MG63 (cell line): Measurements from ENCODE around the gene COTL1. TPM values are rescaled to one million over a fixed set of nuclear protein-coding genes. Genes with fewer than 3 reads are reported as not detected.
"Not testable (repeated sequence)": the region's sequence is repeated elsewhere in the genome, so short reads cannot be mapped to it uniquely, and the experiment has no call there.

ENCODE experiments used
- DNase-seq: peaks from one replicate; pipeline ENCODE4 v3.0.0-alpha.2; 2020
- H3K27me3 ChIP-seq: fragments of 250-450 bp; sonication (Bioruptor Pico); 2 replicates; pipeline ENCODE4 v1.5.1; 2020; ENCODE audit warnings: mild to moderate bottlenecking, moderate library complexity
- H3K36me3 ChIP-seq: fragments of 250-450 bp; sonication (Bioruptor Pico); 2 replicates; pipeline ENCODE4 v1.5.1; 2020; ENCODE audit warnings: mild to moderate bottlenecking, moderate library complexity
- H3K4me3 ChIP-seq: fragments of 250-450 bp; sonication (Bioruptor Pico); 2 replicates; pipeline ENCODE4 v1.5.1; 2020; ENCODE audit warnings: mild to moderate bottlenecking, moderate library complexity
- H3K9me3 ChIP-seq: fragments of 250-450 bp; sonication (Bioruptor Pico); 2 replicates; pipeline ENCODE4 v1.5.1; 2020; ENCODE audit warnings: mild to moderate bottlenecking, moderate library complexity
- total RNA-seq: library from RNA; depleted of rRNA; stranded (reverse); fragments of >200 nt; shearing (Covaris generic); gene quantifications from 2 replicates; pipeline ENCODE4 v1.2.3, GENCODE V29; 2014; ENCODE audit warnings: low replicate concordance

COTL1 gene
- total RNA-seq, 1 experiment from 2014 or later = 175 TPM

- peak overlapping the region; percentile 50 for H3K4me3 ChIP-seq
- no peaks in the 10 kb centered on the region; the same call in 1 of the 2 replicates for H3K36me3 ChIP-seq
- DNase-seq = no peak
- H3K9me3 ChIP-seq = no peaks in the 10 kb centered on the region
- H3K27me3 ChIP-seq = no peaks in the 10 kb centered on the region
Measured at GRCh38 chr16:84649511-84649861, 31.6 kb upstream of the COTL1 start.

GRCh38 chr16:84648595-84649510 lies 31.0 kb upstream of the COTL1 start:
- no peaks in the 10 kb centered on the region; the same call in 1 of the 2 replicates for H3K36me3 ChIP-seq
- peak overlapping the region; percentile 50 for H3K4me3 ChIP-seq
- no peaks in the 10 kb centered on the region for H3K27me3 ChIP-seq
- H3K9me3 ChIP-seq = no peaks in the 10 kb centered on the region
- peak; percentile 5 for DNase-seq

GRCh38 chr16:84647828-84648594 lies 30.1 kb upstream of the COTL1 start, which contains the start of gene KLHL36:
Gene KLHL36, plus strand, starts transcription at chr16:84648511. Its CDS starts 2,357 bp downstream, at chr16:84650868.
- DNase-seq = peak; percentile 35
- Histone ChIP-seq H3K36me3 (no peaks in the 10 kb centered on the region; the same call in 1 of the 2 replicates), H3K9me3 (no peaks in the 10 kb centered on the region), H3K4me3 (peak within 1 kb of the TSS; percentile 50), H3K27me3 (no peaks in the 10 kb centered on the region)

- no peak overlapping the region for H3K4me3 ChIP-seq
- H3K36me3 ChIP-seq = no peaks in the 10 kb centered on the region
- DNase-seq = peak; percentile 20
- H3K27me3 ChIP-seq = no peaks in the 10 kb centered on the region
- H3K9me3 ChIP-seq = no peaks in the 10 kb centered on the region
Measured at GRCh38 chr16:84643674-84644073, 25.8 kb upstream of the COTL1 start.

- Histone ChIP-seq H3K4me3 (no peak overlapping the region), H3K27me3 (no peaks in the 10 kb centered on the region), H3K9me3 (no peaks in the 10 kb centered on the region), H3K36me3 (no peaks in the 10 kb centered on the region)
- peak; percentile 87 for DNase-seq
Measured at GRCh38 chr16:84643180-84643583, 25.3 kb upstream of the COTL1 start.

- Histone ChIP-seq H3K36me3 (no peaks in the 10 kb centered on the region), H3K9me3 (no peaks in the 10 kb centered on the region), H3K27me3 (no peaks in the 10 kb centered on the region), H3K4me3 (no peak overlapping the region)
- no peak for DNase-seq
Measured at GRCh38 chr16:84641643-84642358, 23.9 kb upstream of the COTL1 start.

GRCh38 chr16:84640145-84640544 lies 22.3 kb upstream of the COTL1 start:
- Histone ChIP-seq H3K9me3 (no peaks in the 10 kb centered on the region), H3K36me3 (no peaks in the 10 kb centered on the region), H3K27me3 (no peaks in the 10 kb centered on the region), H3K4me3 (no peak overlapping the region)
- DNase-seq = no peak

GRCh38 chr16:84638231-84638806 lies 20.4 kb upstream of the COTL1 start:
- no peaks in the 10 kb centered on the region for H3K27me3 ChIP-seq
- no peaks in the 10 kb centered on the region for H3K9me3 ChIP-seq
- no peak for DNase-seq
- H3K36me3 ChIP-seq = no peaks in the 10 kb centered on the region
- no peak overlapping the region for H3K4me3 ChIP-seq

GRCh38 chr16:84637709-84638108 lies 19.8 kb upstream of the COTL1 start:
- Histone ChIP-seq H3K27me3 (no peaks in the 10 kb centered on the region), H3K4me3 (no peak overlapping the region), H3K36me3 (no peaks in the 10 kb centered on the region), H3K9me3 (no peaks in the 10 kb centered on the region)
- no peak for DNase-seq

- H3K36me3 ChIP-seq = no peaks in the 10 kb centered on the region
- DNase-seq = no peak
Measured at GRCh38 chr16:84635702-84636101, 17.8 kb upstream of the COTL1 start.

GRCh38 chr16:84633622-84634021 lies 15.7 kb upstream of the COTL1 start:
- no peak for DNase-seq
- Histone ChIP-seq H3K36me3 (no peaks in the 10 kb centered on the region), H3K27me3 (no peaks in the 10 kb centered on the region), H3K4me3 (no peak overlapping the region), H3K9me3 (no peaks in the 10 kb centered on the region)

More at GRCh38 chr16:84635702-84636101, 17.8 kb upstream of the COTL1 start:
- H3K4me3 ChIP-seq = no peak overlapping the region
- H3K9me3 ChIP-seq = no peaks in the 10 kb centered on the region
- no peaks in the 10 kb centered on the region for H3K27me3 ChIP-seq

- not testable (repeated sequence) for H3K9me3 ChIP-seq, H3K4me3 ChIP-seq, DNase-seq, H3K27me3 ChIP-seq, H3K36me3 ChIP-seq
Measured at GRCh38 chr16:84632862-84633261, 15.0 kb upstream of the COTL1 start.

GRCh38 chr16:84631886-84632285 lies 14.0 kb upstream of the COTL1 start:
- Histone ChIP-seq H3K9me3 (no peaks in the 10 kb centered on the region), H3K27me3 (no peaks in the 10 kb centered on the region), H3K36me3 (no peaks in the 10 kb centered on the region), H3K4me3 (no peak overlapping the region)
- DNase-seq = no peak

- Histone ChIP-seq H3K4me3 (no peak overlapping the region), H3K36me3 (no peaks in the 10 kb centered on the region), H3K27me3 (no peaks in the 10 kb centered on the region), H3K9me3 (no peaks in the 10 kb centered on the region)
- DNase-seq = no peak
Measured at GRCh38 chr16:84631153-84631466, 13.2 kb upstream of the COTL1 start.

GRCh38 chr16:84630446-84631152 lies 12.7 kb upstream of the COTL1 start:
- no peak overlapping the region for H3K4me3 ChIP-seq
- no peaks in the 10 kb centered on the region for H3K9me3 ChIP-seq
- H3K36me3 ChIP-seq = no peaks in the 10 kb centered on the region
- no peak for DNase-seq
- H3K27me3 ChIP-seq = no peaks in the 10 kb centered on the region

- no peaks in the 10 kb centered on the region for H3K27me3 ChIP-seq
- no peak for DNase-seq
- no peaks in the 10 kb centered on the region for H3K9me3 ChIP-seq
- no peak overlapping the region for H3K4me3 ChIP-seq
- H3K36me3 ChIP-seq = no peaks in the 10 kb centered on the region
Measured at GRCh38 chr16:84630009-84630408, 12.1 kb upstream of the COTL1 start.
